H1 (cell line): Measurements from ENCODE around the gene IRX4. TPM values are rescaled to one million over a fixed set of nuclear protein-coding genes. Genes with fewer than 3 reads are reported as not detected.

Source experiments
- CTCF ChIP-seq, 3 experiments: IDR thresholded peaks; 1 replicate in 2 of 3; 2 replicates in 1 of 3; pipeline versions ENCODE4 v1.5.1 to v1.6.1; 2011; ENCODE audit warnings: low read length in 3 of 3, mild to moderate bottlenecking in 3 of 3, inconsistent platforms in 2 of 3, low read depth in 1 of 3, moderate library complexity in 1 of 3; ENCODE audit not compliant: insufficient read depth in 1 of 3; ENCODE audit errors: control extremely low read depth in 1 of 3
- MAX ChIP-seq: IDR thresholded peaks from 2 replicates; pipeline ENCODE4 v1.6.1; 2012; ENCODE audit warnings: inconsistent platforms
- polyA plus RNA-seq, 7 experiments: library from polyadenylated mRNA; depleted of rRNA in 3 of 7; stranded (reverse) in 5 of 7; unstranded in 2 of 7; fragments of >200 nt in 5 of 7; fragments of 200-250 nt in 2 of 7; gene quantifications; 1 replicate in 5 of 7; 2 replicates in 1 of 7; 4 replicates in 1 of 7; pipeline versions ENCODE4 v1.2.1 to v1.2.3, GENCODE V29; 2011 to 2013; ENCODE audit warnings: missing spikeins in 2 of 7, mixed read lengths in 2 of 7
- total RNA-seq: library from RNA; stranded (reverse); fragmentation: NEBNext Ultra II Directional; extraction: Animal tissue kit (Norgen Biotek cat#: 25700); gene quantifications from 2 replicates; pipeline ENCODE4 v1.2.1, GENCODE V29; 2021

IRX4 gene
- total and polyA plus RNA-seq, 2 of the 8 experiments (the other 6 are each of a cell fraction or from before 2014, with no cell fraction given), result 0.45 to 1.2 TPM

GRCh38 chr5:1887588-1888360 lies 5.0 kb upstream of the IRX4 start (continued):
- TF ChIP-seq CTCF (IDR thresholded peaks at IDR 0.05; ENCODE audit: control extremely low read depth in 1 of 3, insufficient read depth in 1 of 3, low read depth in 1 of 3, low read length in 3 of 3) (no peak), MAX (no peak)
